GM12878 (cell line): ENCODE data around the gene MEAK7. TPM values are rescaled to one million over a fixed set of nuclear protein-coding genes. Genes with fewer than 3 reads are reported as not detected.

Experiments used
- ATAC-seq: fragments of 200-7000 bp; cut with Tn5 transposase; 3 replicates; pipeline ENCODE4 v1.9.1; 2020; ENCODE audit warnings: mild to moderate bottlenecking, moderate library complexity
- BruUV-seq: library from RNA; stranded (reverse); fragments of 400-500 nt; replicated peaks from 2 replicates; lab custom pipeline; 2021; lab: Mats Ljungman, UMichigan
- CTCF ChIA-PET: fragments of 300-600 bp; sonication (Branson Sonifier 250); formaldehyde crosslinking; extraction: SDS; loops from one replicate; lab custom pipeline; 2021; ENCODE audit warnings: inconsistent platforms; lab: Yijun Ruan, JAX
- POLR2A ChIA-PET: fragments of 350-600 bp; formaldehyde crosslinking; extraction: SDS; loops from one replicate; lab custom pipeline; 2021; ENCODE audit warnings: inconsistent platforms; lab: Charles Lee
- RAD21 ChIA-PET: fragments of 300-600 bp; sonication (Branson Sonifier 250); formaldehyde crosslinking; loops from one replicate; lab custom pipeline; 2023; ENCODE audit warnings: antibody characterized with exemption; ENCODE audit not compliant: unreplicated experiment; lab: Charles Lee
- SMC1A ChIA-PET: fragments of 300-600 bp; sonication (Branson Sonifier 250); formaldehyde crosslinking; loops from one replicate; lab custom pipeline; 2023; ENCODE audit not compliant: unreplicated experiment, uncharacterized antibody; lab: Charles Lee
- DNase-seq: peaks from one replicate; pipeline ENCODE4 v3.0.0-alpha.2; 2011; ENCODE audit warnings: low read depth, low spot score
- FAIRE-seq: peaks from 3 replicates; lab custom pipeline; 2011; peaks lifted over from hg19 to GRCh38; lab: Jason Lieb, UNC
- H2AFZ ChIP-seq: 2 replicates; pipeline ENCODE4 v1.6.0; 2011; ENCODE audit warnings: low read depth, low read length, control low read depth; ENCODE audit not compliant: control insufficient read depth
- H3K27ac ChIP-seq: 2 replicates; pipeline ENCODE4 v1.5.1; 2011; ENCODE audit warnings: control low read depth; ENCODE audit not compliant: control insufficient read depth, insufficient read depth
- H3K27me3 ChIP-seq, 2 experiments: replicated peaks in 1 of 2; 2 replicates each; pipeline versions ENCODE4 v1.6.0 to v1.6.1; 2011; ENCODE audit warnings: low read length in 1 of 2; ENCODE audit not compliant: control insufficient read depth in 2 of 2, insufficient read depth in 2 of 2
- H3K36me3 ChIP-seq, 2 experiments: 2 replicates each; pipeline ENCODE4 v1.5.1; 2011; ENCODE audit warnings: low read length in 1 of 2; ENCODE audit not compliant: control insufficient read depth in 2 of 2, insufficient read depth in 2 of 2
- H3K4me1 ChIP-seq: 2 replicates; pipeline ENCODE4 v1.6.1; 2011; ENCODE audit warnings: mild to moderate bottlenecking, low read length, moderate library complexity, mixed read lengths; ENCODE audit not compliant: control insufficient read depth, insufficient read depth
- H3K4me2 ChIP-seq: 2 replicates; pipeline ENCODE4 v1.6.0; 2011; ENCODE audit warnings: control low read depth; ENCODE audit not compliant: control insufficient read depth, insufficient read depth
- H3K4me3 ChIP-seq: fragments of 200-600 bp; sonication (generic); 2 replicates; pipeline ENCODE4 v1.5.1; 2016
- H3K79me2 ChIP-seq: 2 replicates; pipeline ENCODE4 v1.6.0; 2011; ENCODE audit warnings: low read length; ENCODE audit not compliant: control insufficient read depth, insufficient read depth
- H3K9ac ChIP-seq: 2 replicates; pipeline ENCODE4 v1.8.0; 2011; ENCODE audit warnings: low read length, control low read depth, mixed read lengths; ENCODE audit not compliant: control insufficient read depth, insufficient read depth
- H3K9me3 ChIP-seq: replicated peaks from 3 replicates; pipeline ENCODE4 v1.5.1; 2011; ENCODE audit warnings: mild to moderate bottlenecking, low read length; ENCODE audit not compliant: control insufficient read depth, insufficient read depth
- H4K20me1 ChIP-seq: 2 replicates; pipeline ENCODE4 v1.6.0; 2011; ENCODE audit not compliant: control insufficient read depth, insufficient read depth
- BMI1 ChIP-seq: fragments of 450-650 bp; IDR thresholded peaks from 2 replicates; pipeline ENCODE4 v1.6.1; 2016; ENCODE audit warnings: mild to moderate bottlenecking, moderate library complexity, borderline replicate concordance
- CBX3 ChIP-seq: fragments of 200-600 bp; sonication (generic); IDR thresholded peaks from 2 replicates; pipeline ENCODE4 v1.6.1; 2016; ENCODE audit warnings: low read depth, borderline replicate concordance
- CEBPB ChIP-seq, 2 experiments: fragments of 150-350 bp in 1 of 2; IDR thresholded peaks; 2 replicates each; pipeline ENCODE4 v1.6.1; 2012 to 2014; ENCODE audit warnings: low read depth in 2 of 2, low read length in 2 of 2, borderline replicate concordance in 1 of 2, inconsistent platforms in 1 of 2
- MTA2 ChIP-seq: fragments of 450-650 bp; IDR thresholded peaks from 2 replicates; pipeline ENCODE4 v1.6.1; 2016; ENCODE audit warnings: low read depth, mild to moderate bottlenecking, moderate library complexity
- MXI1 ChIP-seq: fragments of 150-350 bp; IDR thresholded peaks from 2 replicates; pipeline ENCODE4 v1.6.1; 2011; ENCODE audit warnings: low read depth, mild to moderate bottlenecking, inconsistent platforms, low read length, improper control_type of control experiment
- MYC ChIP-seq: IDR thresholded peaks from 2 replicates; pipeline ENCODE4 v1.6.1; 2011; ENCODE audit warnings: mild to moderate bottlenecking, low read length, moderate library complexity, inconsistent platforms; ENCODE audit not compliant: insufficient read depth, insufficient replicate concordance, insufficient read length, severe bottlenecking
- NFIC ChIP-seq: IDR thresholded peaks from 2 replicates; pipeline ENCODE4 v1.6.1; 2012; ENCODE audit warnings: low read depth, mild to moderate bottlenecking, inconsistent platforms, low read length, moderate library complexity
- RBBP5 ChIP-seq: fragments of 200-600 bp; sonication (generic); conservative IDR thresholded peaks from 2 replicates; pipeline ENCODE4 v1.6.1; 2016
- SIX5 ChIP-seq: IDR thresholded peaks from 2 replicates; pipeline ENCODE4 v1.6.1; 2011; ENCODE audit warnings: mild to moderate bottlenecking, low read depth, low read length, moderate library complexity; ENCODE audit not compliant: severe bottlenecking
- ZBED1 ChIP-seq: IDR thresholded peaks from 2 replicates; pipeline ENCODE4 v1.6.1; 2016; ENCODE audit warnings: borderline replicate concordance
- ZNF622 ChIP-seq: fragments of 450-650 bp; IDR thresholded peaks from 2 replicates; pipeline ENCODE4 v1.6.1; 2017; ENCODE audit warnings: mild to moderate bottlenecking, inconsistent platforms
- WGBS: methylation state at CpG from one replicate; pipeline ENCODE4 v1.1.6; 2016; ENCODE audit warnings: low lambda C conversion rate; ENCODE audit not compliant: insufficient replicate concordance, insufficient coverage; ENCODE audit errors: missing lambda C conversion rate; 5-methylcytosine and 5-hydroxymethylcytosine counted together
- in situ Hi-C: fragments of 300-500 bp; cut with MboI; formaldehyde crosslinking; loops from 9 replicates; pipeline ENCODE4 v1.14.3; 2018; ENCODE audit warnings: mixed read lengths
- intact Hi-C: fragments of 100-400 bp; cut with micrococcal nuclease; formaldehyde crosslinking; loops from one replicate; pipeline ENCODE4 v1.14.2; 2022; ENCODE audit not compliant: unreplicated experiment
- polyA plus RNA-seq, 11 experiments: library from polyadenylated mRNA; depleted of rRNA in 4 of 11; unstranded in 6 of 11; stranded (reverse) in 5 of 11; fragments of >200 nt; fragmentation: Nextera tagmentation in 4 of 11; fragmentation: Illumina TruSeq in 1 of 11; extraction: Ambion mirVana in 4 of 11; extraction: Trizol in 1 of 11; gene quantifications; 1 replicate in 1 of 11; 2 replicates in 10 of 11; pipeline versions ENCODE4 v1.2.1 to v1.2.3, GENCODE V29; 2011 to 2016; ENCODE audit warnings: inconsistent platforms in 2 of 11, missing spikeins in 2 of 11, low read depth in 1 of 11
- total RNA-seq, 4 experiments: library from RNA; depleted of rRNA in 3 of 4; stranded (reverse); fragments of >200 nt in 3 of 4; fragmentation: Illumina TruSeq in 1 of 4; extraction: Trizol in 1 of 4; gene quantifications; 2 replicates each; pipeline versions ENCODE4 v1.2.1 to v1.2.3, GENCODE V29; 2013 to 2021
- TF ChIP-seq, protein P1 (sequence below): IDR thresholded peaks from 2 replicates; pipeline ENCODE4 v1.6.1; 2012; ENCODE audit warnings: mild to moderate bottlenecking, low read depth, low read length
- TF ChIP-seq, protein P2 (sequence below): IDR thresholded peaks from 2 replicates; pipeline ENCODE4 v1.6.1; 2011; ENCODE audit warnings: low read depth, mild to moderate bottlenecking, low read length, moderate library complexity, borderline replicate concordance; ENCODE audit errors: extremely low read depth

The MEAK7 gene
- total and polyA plus RNA-seq, 10 of the 15 experiments (the other 5 are each of a cell fraction or from before 2014, with no cell fraction given), result 1.4 to 11.9 (median 6.4) TPM

DNA sequence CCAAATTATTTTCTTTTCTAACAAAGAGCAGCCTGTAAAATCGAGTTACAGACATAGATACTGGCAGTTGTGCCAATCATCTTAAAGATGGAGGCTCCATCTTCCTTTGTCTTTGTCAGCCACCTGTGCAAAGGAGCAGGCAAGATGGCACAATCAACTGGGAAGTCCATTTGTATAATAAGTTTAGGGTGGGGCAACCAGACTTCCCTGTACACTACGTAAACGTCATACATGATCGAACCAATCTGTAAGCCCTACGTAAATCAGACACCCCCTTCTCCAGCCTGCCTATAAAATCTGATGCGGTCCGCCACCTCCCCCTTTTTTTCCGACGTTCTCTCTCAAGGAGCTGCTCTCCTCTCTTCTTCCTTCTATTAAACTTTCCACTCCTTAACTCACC is 31.4 kb upstream of the MEAK7 start (continued):
- TF ChIP-seq MTA2, result no peak
- no peak for TF ChIP-seq RBBP5
- TF ChIP-seq CBX3, result no peak
- no peak for TF ChIP-seq MXI1
- no peak for TF ChIP-seq CEBPB (IDR thresholded peaks at IDR 0.05; ENCODE audit: borderline replicate concordance in 1 of 2, low read depth in 2 of 2, low read length in 2 of 2)

DNA sequence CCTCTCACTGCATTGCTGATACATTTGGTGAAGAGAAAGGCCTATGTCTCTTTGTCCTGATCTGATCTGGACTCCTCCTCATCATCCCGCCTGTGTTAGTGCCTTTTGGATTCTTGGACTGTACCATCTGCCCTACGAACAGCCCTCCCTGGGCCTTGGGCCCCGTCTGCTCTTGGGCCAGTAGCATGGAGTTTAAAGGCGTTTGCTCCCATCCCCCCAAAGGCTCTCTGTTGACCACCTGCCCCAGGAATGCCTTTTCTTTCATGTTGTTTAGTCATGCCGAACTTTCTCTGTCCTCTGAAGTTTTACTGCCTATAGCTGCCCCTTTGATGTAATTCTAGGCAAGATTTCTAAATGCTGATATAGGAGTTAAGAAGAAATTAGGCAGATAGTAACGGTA is 30.9 kb upstream of the MEAK7 start:
- RAD21 ChIA-PET, result no interaction called here
- Histone ChIP-seq H3K27ac (no peak overlapping the region), H3K9me3 (no peaks in the 10 kb centered on the region; the same call in 2 of the 3 replicates), H3K4me3 (no peak overlapping the region), H3K4me1 (no peaks in the 10 kb centered on the region), H4K20me1 (no peaks in the 10 kb centered on the region), H3K4me2 (no peak overlapping the region), H3K79me2 (no peaks in the 10 kb centered on the region), H3K27me3 (no peaks in the 10 kb centered on the region), H2AFZ (no peak overlapping the region), H3K36me3 (no peaks in the 10 kb centered on the region), H3K9ac (no peak overlapping the region)
- POLR2A ChIA-PET, result no interaction called here
- ATAC-seq, result no peak
- CTCF ChIA-PET, result no interaction called here
- no peak for FAIRE-seq
- SMC1A ChIA-PET, result no interaction called here
- TF ChIP-seq NFIC (no peak), SIX5 (no peak), BMI1 (no peak), ZNF622 (no peak), ZBED1 (no peak), MYC (no peak)
- TF ChIP-seq, protein P1, sequence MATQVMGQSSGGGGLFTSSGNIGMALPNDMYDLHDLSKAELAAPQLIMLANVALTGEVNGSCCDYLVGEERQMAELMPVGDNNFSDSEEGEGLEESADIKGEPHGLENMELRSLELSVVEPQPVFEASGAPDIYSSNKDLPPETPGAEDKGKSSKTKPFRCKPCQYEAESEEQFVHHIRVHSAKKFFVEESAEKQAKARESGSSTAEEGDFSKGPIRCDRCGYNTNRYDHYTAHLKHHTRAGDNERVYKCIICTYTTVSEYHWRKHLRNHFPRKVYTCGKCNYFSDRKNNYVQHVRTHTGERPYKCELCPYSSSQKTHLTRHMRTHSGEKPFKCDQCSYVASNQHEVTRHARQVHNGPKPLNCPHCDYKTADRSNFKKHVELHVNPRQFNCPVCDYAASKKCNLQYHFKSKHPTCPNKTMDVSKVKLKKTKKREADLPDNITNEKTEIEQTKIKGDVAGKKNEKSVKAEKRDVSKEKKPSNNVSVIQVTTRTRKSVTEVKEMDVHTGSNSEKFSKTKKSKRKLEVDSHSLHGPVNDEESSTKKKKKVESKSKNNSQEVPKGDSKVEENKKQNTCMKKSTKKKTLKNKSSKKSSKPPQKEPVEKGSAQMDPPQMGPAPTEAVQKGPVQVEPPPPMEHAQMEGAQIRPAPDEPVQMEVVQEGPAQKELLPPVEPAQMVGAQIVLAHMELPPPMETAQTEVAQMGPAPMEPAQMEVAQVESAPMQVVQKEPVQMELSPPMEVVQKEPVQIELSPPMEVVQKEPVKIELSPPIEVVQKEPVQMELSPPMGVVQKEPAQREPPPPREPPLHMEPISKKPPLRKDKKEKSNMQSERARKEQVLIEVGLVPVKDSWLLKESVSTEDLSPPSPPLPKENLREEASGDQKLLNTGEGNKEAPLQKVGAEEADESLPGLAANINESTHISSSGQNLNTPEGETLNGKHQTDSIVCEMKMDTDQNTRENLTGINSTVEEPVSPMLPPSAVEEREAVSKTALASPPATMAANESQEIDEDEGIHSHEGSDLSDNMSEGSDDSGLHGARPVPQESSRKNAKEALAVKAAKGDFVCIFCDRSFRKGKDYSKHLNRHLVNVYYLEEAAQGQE, result no peak
- TF ChIP-seq, protein P2, sequence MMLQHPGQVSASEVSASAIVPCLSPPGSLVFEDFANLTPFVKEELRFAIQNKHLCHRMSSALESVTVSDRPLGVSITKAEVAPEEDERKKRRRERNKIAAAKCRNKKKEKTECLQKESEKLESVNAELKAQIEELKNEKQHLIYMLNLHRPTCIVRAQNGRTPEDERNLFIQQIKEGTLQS, result no peak
- no peak for DNase-seq
- 31% methylated on average over 6 of the region's 6 CpGs for WGBS
- no TSS peak for BruUV-seq
- in situ Hi-C loops (no loop called here), intact Hi-C loops (no loop called here)
